SU-DHL-6 (cell line): ENCODE results near the gene ITGA11.

Experiments used
- CTCF ChIP-seq: fragments of 200-600 bp; sonication (generic); IDR thresholded peaks from one replicate; pipeline ENCODE4 v1.5.1; 2017; ENCODE audit warnings: antibody characterized with exemption, mild to moderate bottlenecking, low read length, moderate library complexity; ENCODE audit not compliant: insufficient read depth, poor library complexity, severe bottlenecking
- EZH2phosphoT487 ChIP-seq: fragments of 200-600 bp; sonication (generic), shearing (Covaris generic); conservative IDR thresholded peaks from 2 replicates; pipeline ENCODE4 v1.6.1; 2018; ENCODE audit warnings: mild to moderate bottlenecking, antibody characterized with exemption, low read length, moderate library complexity, mixed read lengths

GRCh38 chr15:68370768-68371151 is 61.2 kb downstream of the ITGA11 start:
- TF ChIP-seq CTCF (no peak), EZH2phosphoT487 (no peak)
